HG03039 (cell line): ENCODE results near the gene ZSWIM7.

ENCODE experiments used
- ATAC-seq: cut with Tn5 transposase; IDR thresholded peaks from one replicate; pipeline ENCODE4 v1.9.1; 2021; ENCODE audit warnings: mild to moderate bottlenecking, moderate library complexity; ENCODE audit not compliant: unreplicated experiment

ZSWIM7 gene

DNA sequence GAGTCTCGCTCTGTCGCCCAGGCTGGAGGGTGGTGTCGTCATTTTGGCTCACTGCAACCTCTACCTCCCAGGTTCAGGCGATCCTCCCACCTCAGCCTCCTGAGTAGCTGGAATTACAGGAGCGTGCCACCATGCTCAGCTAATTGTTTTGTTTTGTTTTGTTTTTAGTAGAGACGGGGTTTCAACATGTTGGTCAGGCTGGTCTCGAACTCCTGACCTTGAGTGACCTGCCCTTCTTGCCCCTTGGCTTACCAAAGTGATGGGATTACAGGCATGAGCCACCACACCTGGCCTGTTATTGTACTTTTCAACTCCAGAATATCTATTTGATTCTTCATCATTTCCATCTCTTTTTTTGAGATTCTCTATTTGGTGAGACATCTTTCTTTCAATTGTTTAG, 63.6 kb downstream of the ZSWIM7 start:
- no peak for ATAC-seq

- no peak for ATAC-seq
Measured at GRCh38 chr17:15934866-15935265, 64.6 kb downstream of the ZSWIM7 start.

DNA sequence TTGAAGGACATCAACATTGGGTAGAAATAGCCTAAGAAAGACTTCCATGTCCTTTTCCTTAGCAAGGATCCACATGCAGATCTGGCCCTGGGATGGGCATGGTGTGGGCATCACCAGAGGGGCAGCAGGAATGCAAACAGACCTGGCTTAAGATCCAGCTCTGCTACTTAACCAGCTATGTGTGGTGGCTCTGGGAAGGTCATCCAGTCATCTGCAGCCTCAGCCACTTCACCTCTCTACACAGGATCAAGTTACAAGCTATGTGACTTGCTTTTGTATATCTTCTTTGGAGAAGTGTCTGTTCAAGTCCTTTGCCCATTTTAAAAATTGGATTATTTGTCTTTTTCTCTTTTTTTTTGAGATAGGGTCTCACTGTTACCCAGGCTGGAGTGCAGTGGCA, 68.1 kb downstream of the ZSWIM7 start:
- ATAC-seq: no peak

- no peak for ATAC-seq
Measured at GRCh38 chr17:15930426-15930825, 69.1 kb downstream of the ZSWIM7 start.

GRCh38 chr17:15929941-15930340, 69.6 kb downstream of the ZSWIM7 start:
- no peak for ATAC-seq

DNA sequence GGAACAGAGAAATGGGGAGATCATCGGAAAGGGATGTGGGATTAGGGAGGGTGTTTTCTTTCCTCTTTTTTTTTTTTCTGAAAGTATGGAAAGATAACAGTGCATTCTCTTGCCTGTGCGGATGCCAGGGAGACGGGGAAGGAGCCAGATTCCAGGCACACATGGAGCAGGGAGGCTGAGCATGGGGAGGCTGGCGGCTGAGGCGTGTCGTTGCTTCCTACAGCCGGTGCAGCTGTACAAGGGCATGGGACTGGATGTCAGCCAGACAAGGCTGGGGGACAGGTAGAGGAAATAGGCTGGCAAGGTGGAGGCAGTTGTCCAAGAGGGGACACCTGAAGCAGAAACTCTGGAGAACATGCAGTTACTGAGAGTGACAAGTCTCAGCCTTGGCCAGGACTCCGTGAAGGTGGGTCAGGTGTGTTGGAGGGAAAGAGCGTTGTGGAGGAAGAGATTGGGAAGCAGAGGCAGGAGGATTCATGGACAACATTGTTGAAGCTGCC, 71.2 kb downstream of the ZSWIM7 start:
- no peak for ATAC-seq
